NCI-H1105 treated with DMSO at 0.1 percent for 48 hours (cell line): ENCODE results near the gene XRCC4.
"Not testable (repeated sequence)": the region's sequence is repeated elsewhere in the genome, so short reads cannot be mapped to it uniquely, and the experiment has no call there.

Source experiments
- DNase-seq: peaks from one replicate; lab custom pipeline; 2025; lab: John Stamatoyannopoulos, UW

XRCC4 gene

GRCh38 chr5:83118471-83118870, 41.1 kb downstream of the XRCC4 start:
- DNase-seq, result no peak

GRCh38 chr5:83118976-83119375, 41.6 kb downstream of the XRCC4 start:
- DNase-seq, result no peak

GRCh38 chr5:83124593-83124992, 47.2 kb downstream of the XRCC4 start:
- no peak for DNase-seq

GRCh38 chr5:83125560-83125959, 48.2 kb downstream of the XRCC4 start:
- DNase-seq, result no peak

GRCh38 chr5:83126501-83126900, 49.2 kb downstream of the XRCC4 start:
- no peak for DNase-seq

- no peak for DNase-seq
These were observed 56.5 kb downstream of the XRCC4 start for GRCh38 chr5:83133797-83134196.

GRCh38 chr5:83142526-83142925, 65.2 kb downstream of the XRCC4 start:
- DNase-seq, result no peak

- no peak for DNase-seq
These were observed 67.9 kb downstream of the XRCC4 start for GRCh38 chr5:83145241-83145640.

- no peak for DNase-seq
These were observed 68.6 kb downstream of the XRCC4 start for GRCh38 chr5:83145882-83146331.

- DNase-seq, result no peak
These were observed 69.1 kb downstream of the XRCC4 start for GRCh38 chr5:83146441-83146840.

- DNase-seq, result no peak
These were observed 70.2 kb downstream of the XRCC4 start for GRCh38 chr5:83147593-83147992.

- DNase-seq, result no peak
These were observed 71.0 kb downstream of the XRCC4 start for GRCh38 chr5:83148370-83148769.

GRCh38 chr5:83149671-83150070, 72.3 kb downstream of the XRCC4 start:
- no peak for DNase-seq

GRCh38 chr5:83151821-83152220, 74.5 kb downstream of the XRCC4 start:
- DNase-seq, result no peak

- DNase-seq, result not testable (repeated sequence)
These were observed 75.6 kb downstream of the XRCC4 start for GRCh38 chr5:83152996-83153395.

GRCh38 chr5:83156001-83156400, 78.7 kb downstream of the XRCC4 start:
- DNase-seq, result no peak

- no peak for DNase-seq
These were observed 79.8 kb downstream of the XRCC4 start for GRCh38 chr5:83157163-83157562.

- DNase-seq, result no peak
These were observed 85.3 kb downstream of the XRCC4 start for GRCh38 chr5:83162601-83163000.

- no peak for DNase-seq
These were observed 90.2 kb downstream of the XRCC4 start for GRCh38 chr5:83167538-83167937.

GRCh38 chr5:83169571-83170337, 92.4 kb downstream of the XRCC4 start:
- no peak for DNase-seq

- no peak for DNase-seq
These were observed 94.7 kb downstream of the XRCC4 start for GRCh38 chr5:83172011-83172410.

- DNase-seq, result no peak
These were observed 95.3 kb downstream of the XRCC4 start for GRCh38 chr5:83172655-83173054.

GRCh38 chr5:83173826-83174225, 96.5 kb downstream of the XRCC4 start:
- no peak for DNase-seq

GRCh38 chr5:83177803-83178202, 100.5 kb downstream of the XRCC4 start:
- DNase-seq, result no peak
